GM12878 (cell line): Measurements from ENCODE around the gene MYO15A. TPM values are rescaled to one million over a fixed set of nuclear protein-coding genes. Genes with fewer than 3 reads are reported as not detected.

Experiments
- ATAC-seq: fragments of 200-7000 bp; cut with Tn5 transposase; 3 replicates; pipeline ENCODE4 v1.9.1; 2020; ENCODE audit warnings: mild to moderate bottlenecking, moderate library complexity
- BruUV-seq: library from RNA; stranded (reverse); fragments of 400-500 nt; replicated peaks from 2 replicates; lab custom pipeline; 2021; lab: Mats Ljungman, UMichigan
- CTCF ChIA-PET: fragments of 300-600 bp; sonication (Branson Sonifier 250); formaldehyde crosslinking; extraction: SDS; loops from one replicate; lab custom pipeline; 2021; ENCODE audit warnings: inconsistent platforms; lab: Yijun Ruan, JAX
- POLR2A ChIA-PET: fragments of 350-600 bp; formaldehyde crosslinking; extraction: SDS; loops from one replicate; lab custom pipeline; 2021; ENCODE audit warnings: inconsistent platforms; lab: Charles Lee
- RAD21 ChIA-PET: fragments of 300-600 bp; sonication (Branson Sonifier 250); formaldehyde crosslinking; loops from one replicate; lab custom pipeline; 2023; ENCODE audit warnings: antibody characterized with exemption; ENCODE audit not compliant: unreplicated experiment; lab: Charles Lee
- SMC1A ChIA-PET: fragments of 300-600 bp; sonication (Branson Sonifier 250); formaldehyde crosslinking; loops from one replicate; lab custom pipeline; 2023; ENCODE audit not compliant: unreplicated experiment, uncharacterized antibody; lab: Charles Lee
- DNase-seq: peaks from one replicate; pipeline ENCODE4 v3.0.0-alpha.2; 2011; ENCODE audit warnings: low read depth, low spot score
- FAIRE-seq: peaks from 3 replicates; lab custom pipeline; 2011; peaks lifted over from hg19 to GRCh38; lab: Jason Lieb, UNC
- H2AFZ ChIP-seq: 2 replicates; pipeline ENCODE4 v1.6.0; 2011; ENCODE audit warnings: low read depth, low read length, control low read depth; ENCODE audit not compliant: control insufficient read depth
- H3K27ac ChIP-seq: 2 replicates; pipeline ENCODE4 v1.5.1; 2011; ENCODE audit warnings: control low read depth; ENCODE audit not compliant: control insufficient read depth, insufficient read depth
- H3K27me3 ChIP-seq, 2 experiments: replicated peaks in 1 of 2; 2 replicates each; pipeline versions ENCODE4 v1.6.0 to v1.6.1; 2011; ENCODE audit warnings: low read length in 1 of 2; ENCODE audit not compliant: control insufficient read depth in 2 of 2, insufficient read depth in 2 of 2
- H3K36me3 ChIP-seq, 2 experiments: 2 replicates each; pipeline ENCODE4 v1.5.1; 2011; ENCODE audit warnings: low read length in 1 of 2; ENCODE audit not compliant: control insufficient read depth in 2 of 2, insufficient read depth in 2 of 2
- H3K4me1 ChIP-seq: 2 replicates; pipeline ENCODE4 v1.6.1; 2011; ENCODE audit warnings: mild to moderate bottlenecking, low read length, moderate library complexity, mixed read lengths; ENCODE audit not compliant: control insufficient read depth, insufficient read depth
- H3K4me2 ChIP-seq: 2 replicates; pipeline ENCODE4 v1.6.0; 2011; ENCODE audit warnings: control low read depth; ENCODE audit not compliant: control insufficient read depth, insufficient read depth
- H3K4me3 ChIP-seq: fragments of 200-600 bp; sonication (generic); 2 replicates; pipeline ENCODE4 v1.5.1; 2016
- H3K79me2 ChIP-seq: 2 replicates; pipeline ENCODE4 v1.6.0; 2011; ENCODE audit warnings: low read length; ENCODE audit not compliant: control insufficient read depth, insufficient read depth
- H3K9ac ChIP-seq: 2 replicates; pipeline ENCODE4 v1.8.0; 2011; ENCODE audit warnings: low read length, control low read depth, mixed read lengths; ENCODE audit not compliant: control insufficient read depth, insufficient read depth
- H3K9me3 ChIP-seq: replicated peaks from 3 replicates; pipeline ENCODE4 v1.5.1; 2011; ENCODE audit warnings: mild to moderate bottlenecking, low read length; ENCODE audit not compliant: control insufficient read depth, insufficient read depth
- H4K20me1 ChIP-seq: 2 replicates; pipeline ENCODE4 v1.6.0; 2011; ENCODE audit not compliant: control insufficient read depth, insufficient read depth
- IRF3 ChIP-seq: fragments of 450-650 bp; IDR thresholded peaks from 2 replicates; pipeline ENCODE4 v1.6.1; 2014; ENCODE audit warnings: mild to moderate bottlenecking
- MTA2 ChIP-seq: fragments of 450-650 bp; IDR thresholded peaks from 2 replicates; pipeline ENCODE4 v1.6.1; 2016; ENCODE audit warnings: low read depth, mild to moderate bottlenecking, moderate library complexity
- WGBS: methylation state at CpG from one replicate; pipeline ENCODE4 v1.1.6; 2016; ENCODE audit warnings: low lambda C conversion rate; ENCODE audit not compliant: insufficient replicate concordance, insufficient coverage; ENCODE audit errors: missing lambda C conversion rate; 5-methylcytosine and 5-hydroxymethylcytosine counted together
- in situ Hi-C: fragments of 300-500 bp; cut with MboI; formaldehyde crosslinking; loops from 9 replicates; pipeline ENCODE4 v1.14.3; 2018; ENCODE audit warnings: mixed read lengths
- intact Hi-C: fragments of 100-400 bp; cut with micrococcal nuclease; formaldehyde crosslinking; loops from one replicate; pipeline ENCODE4 v1.14.2; 2022; ENCODE audit not compliant: unreplicated experiment
- polyA plus RNA-seq, 11 experiments: library from polyadenylated mRNA; depleted of rRNA in 4 of 11; unstranded in 6 of 11; stranded (reverse) in 5 of 11; fragments of >200 nt; fragmentation: Nextera tagmentation in 4 of 11; fragmentation: Illumina TruSeq in 1 of 11; extraction: Ambion mirVana in 4 of 11; extraction: Trizol in 1 of 11; gene quantifications; 1 replicate in 1 of 11; 2 replicates in 10 of 11; pipeline versions ENCODE4 v1.2.1 to v1.2.3, GENCODE V29; 2011 to 2016; ENCODE audit warnings: inconsistent platforms in 2 of 11, missing spikeins in 2 of 11, low read depth in 1 of 11
- total RNA-seq, 4 experiments: library from RNA; depleted of rRNA in 3 of 4; stranded (reverse); fragments of >200 nt in 3 of 4; fragmentation: Illumina TruSeq in 1 of 4; extraction: Trizol in 1 of 4; gene quantifications; 2 replicates each; pipeline versions ENCODE4 v1.2.1 to v1.2.3, GENCODE V29; 2013 to 2021
- TF ChIP-seq, protein P1 (sequence below): fragments of 450-650 bp; IDR thresholded peaks from 2 replicates; pipeline ENCODE4 v1.6.1; 2017; ENCODE audit warnings: mild to moderate bottlenecking, moderate library complexity

The MYO15A gene
- total and polyA plus RNA-seq, 10 of the 15 experiments (the other 5 are each of a cell fraction or from before 2014, with no cell fraction given): 0.03 to 0.77 (median 0.21) TPM; not detected in 4

DNA sequence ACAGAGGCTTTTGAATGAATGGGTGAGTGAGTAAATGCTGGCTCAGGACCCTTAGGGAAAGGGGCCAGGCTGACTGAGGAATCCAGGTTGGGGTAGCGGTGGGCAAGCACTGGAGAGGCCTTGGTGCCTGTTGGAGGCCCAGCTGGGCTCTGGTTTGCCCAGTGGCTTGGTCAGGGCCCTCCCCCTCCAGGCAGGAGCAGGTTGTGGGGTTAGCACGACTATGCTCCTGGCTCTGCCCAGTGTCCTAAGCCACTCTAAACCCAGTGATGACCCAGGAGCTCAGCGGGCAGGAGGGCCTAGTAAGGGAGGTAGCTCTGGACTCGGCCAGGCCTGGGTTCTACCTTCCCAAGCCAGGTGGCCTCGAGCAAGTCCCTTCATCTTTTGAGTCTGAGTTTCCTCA lies 7.5 kb downstream of the MYO15A start:
- POLR2A ChIA-PET: no interaction called here
- intact Hi-C loops: no loop called here
- no peak overlapping the region for H2AFZ ChIP-seq
- H3K27me3 ChIP-seq: no peaks in the 10 kb centered on the region; a peak in 1 of 4 replicates
- DNase-seq (no peak), ATAC-seq (no peak), FAIRE-seq (no peak)
- no peaks in the 10 kb centered on the region for H3K36me3 ChIP-seq
- H3K4me1 ChIP-seq: no peaks in the 10 kb centered on the region
- no peaks in the 10 kb centered on the region for H3K79me2 ChIP-seq
- in situ Hi-C loops: no loop called here
- peaks cover 1% of the 10 kb centered on the region; the same call in 1 of the 3 replicates for H3K9me3 ChIP-seq
- no peak overlapping the region for H3K4me2 ChIP-seq
- CTCF ChIA-PET: no interaction called here
- no peak overlapping the region for H3K9ac ChIP-seq
- TF ChIP-seq, protein P1, sequence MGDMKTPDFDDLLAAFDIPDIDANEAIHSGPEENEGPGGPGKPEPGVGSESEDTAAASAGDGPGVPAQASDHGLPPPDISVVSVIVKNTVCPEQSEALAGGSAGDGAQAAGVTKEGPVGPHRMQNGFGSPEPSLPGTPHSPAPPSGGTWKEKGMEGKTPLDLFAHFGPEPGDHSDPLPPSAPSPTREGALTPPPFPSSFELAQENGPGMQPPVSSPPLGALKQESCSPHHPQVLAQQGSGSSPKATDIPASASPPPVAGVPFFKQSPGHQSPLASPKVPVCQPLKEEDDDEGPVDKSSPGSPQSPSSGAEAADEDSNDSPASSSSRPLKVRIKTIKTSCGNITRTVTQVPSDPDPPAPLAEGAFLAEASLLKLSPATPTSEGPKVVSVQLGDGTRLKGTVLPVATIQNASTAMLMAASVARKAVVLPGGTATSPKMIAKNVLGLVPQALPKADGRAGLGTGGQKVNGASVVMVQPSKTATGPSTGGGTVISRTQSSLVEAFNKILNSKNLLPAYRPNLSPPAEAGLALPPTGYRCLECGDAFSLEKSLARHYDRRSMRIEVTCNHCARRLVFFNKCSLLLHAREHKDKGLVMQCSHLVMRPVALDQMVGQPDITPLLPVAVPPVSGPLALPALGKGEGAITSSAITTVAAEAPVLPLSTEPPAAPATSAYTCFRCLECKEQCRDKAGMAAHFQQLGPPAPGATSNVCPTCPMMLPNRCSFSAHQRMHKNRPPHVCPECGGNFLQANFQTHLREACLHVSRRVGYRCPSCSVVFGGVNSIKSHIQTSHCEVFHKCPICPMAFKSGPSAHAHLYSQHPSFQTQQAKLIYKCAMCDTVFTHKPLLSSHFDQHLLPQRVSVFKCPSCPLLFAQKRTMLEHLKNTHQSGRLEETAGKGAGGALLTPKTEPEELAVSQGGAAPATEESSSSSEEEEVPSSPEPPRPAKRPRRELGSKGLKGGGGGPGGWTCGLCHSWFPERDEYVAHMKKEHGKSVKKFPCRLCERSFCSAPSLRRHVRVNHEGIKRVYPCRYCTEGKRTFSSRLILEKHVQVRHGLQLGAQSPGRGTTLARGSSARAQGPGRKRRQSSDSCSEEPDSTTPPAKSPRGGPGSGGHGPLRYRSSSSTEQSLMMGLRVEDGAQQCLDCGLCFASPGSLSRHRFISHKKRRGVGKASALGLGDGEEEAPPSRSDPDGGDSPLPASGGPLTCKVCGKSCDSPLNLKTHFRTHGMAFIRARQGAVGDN: no peak
- no peak for TF ChIP-seq MTA2
- TF ChIP-seq IRF3: no peak
- WGBS: 18% methylated on average over 5 of the region's 5 CpGs
- BruUV-seq: no TSS peak
- H3K27ac ChIP-seq: no peak overlapping the region
- H3K4me3 ChIP-seq: no peak overlapping the region
- RAD21 ChIA-PET: no interaction called here
- no peaks in the 10 kb centered on the region for H4K20me1 ChIP-seq
- SMC1A ChIA-PET: no interaction called here
